HepG2 (cell line): ENCODE data around the gene ANKRD11. TPM values are rescaled to one million over a fixed set of nuclear protein-coding genes. Genes with fewer than 3 reads are reported as not detected.

ENCODE experiments used
- AGO1 ChIP-seq: fragments of 200-400 bp; formaldehyde crosslinking; IDR thresholded peaks from 2 replicates; pipeline ENCODE4 v1.6.1; 2017; ENCODE audit warnings: mild to moderate bottlenecking, low read depth, low read length, moderate library complexity; ENCODE audit not compliant: poor library complexity, severe bottlenecking
- ARID5B ChIP-seq: IDR thresholded peaks from 2 replicates; pipeline ENCODE4 v1.4.0; 2020; ENCODE audit warnings: mild to moderate bottlenecking, missing genetic modification reagents
- CAMTA2 ChIP-seq: sonication (generic); formaldehyde crosslinking; IDR thresholded peaks from 2 replicates; pipeline ENCODE4 v1.4.0; 2020; ENCODE audit warnings: mild to moderate bottlenecking, missing genetic modification reagents, borderline replicate concordance
- FOSL1 ChIP-seq: sonication (generic); formaldehyde crosslinking; IDR thresholded peaks from 2 replicates; pipeline ENCODE4 v1.9.0; 2021; ENCODE audit warnings: missing genetic modification reagents, borderline replicate concordance
- GABPA ChIP-seq, 2 experiments: IDR thresholded peaks; 2 replicates each; pipeline ENCODE4 v1.6.1; 2011 to 2016; ENCODE audit warnings: low read depth in 2 of 2, low read length in 1 of 2, missing biosample characterization in 1 of 2, missing genetic modification characterization in 1 of 2
- HNF4A ChIP-seq: sonication (generic); formaldehyde crosslinking; IDR thresholded peaks from 2 replicates; pipeline ENCODE4 v1.4.0; 2020; ENCODE audit warnings: missing genetic modification reagents
- MAX ChIP-seq: IDR thresholded peaks from 2 replicates; pipeline ENCODE4 v1.6.1; 2012; ENCODE audit warnings: inconsistent platforms
- MXI1 ChIP-seq: IDR thresholded peaks from 3 replicates; pipeline ENCODE4 v1.6.1; 2012; ENCODE audit warnings: low read depth, low read length, inconsistent platforms, borderline replicate concordance
- POGZ ChIP-seq: sonication (generic); formaldehyde crosslinking; IDR thresholded peaks from 2 replicates; pipeline ENCODE4 v1.4.0; 2020; ENCODE audit warnings: mild to moderate bottlenecking, missing genetic modification reagents
- POLR2G ChIP-seq: fragments of 200-400 bp; formaldehyde crosslinking; IDR thresholded peaks from 2 replicates; pipeline ENCODE4 v1.6.1; 2018; ENCODE audit warnings: mild to moderate bottlenecking, low read depth, low read length, moderate library complexity
- SP4 ChIP-seq: sonication (generic); formaldehyde crosslinking; IDR thresholded peaks from 2 replicates; pipeline ENCODE4 v1.8.1; 2023; ENCODE audit warnings: mild to moderate bottlenecking, missing genetic modification reagents
- TRAFD1 ChIP-seq: sonication (generic); formaldehyde crosslinking; IDR thresholded peaks from 2 replicates; pipeline ENCODE4 v1.5.1; 2020; ENCODE audit warnings: missing genetic modification reagents, mild to moderate bottlenecking, borderline replicate concordance
- ZBTB21 ChIP-seq: sonication (generic); formaldehyde crosslinking; IDR thresholded peaks from 2 replicates; pipeline ENCODE4 v1.4.0; 2020; ENCODE audit warnings: missing genetic modification reagents
- ZNF282 ChIP-seq: fragments of 450-650 bp; IDR thresholded peaks from 2 replicates; pipeline ENCODE4 v1.6.1; 2018; ENCODE audit not compliant: partially characterized antibody
- ZNF569 ChIP-seq: sonication (generic); formaldehyde crosslinking; IDR thresholded peaks from 2 replicates; pipeline ENCODE4 v1.5.0; 2020; ENCODE audit warnings: mild to moderate bottlenecking, missing genetic modification reagents, moderate library complexity, borderline replicate concordance
- ZNF615 ChIP-seq: sonication (generic); formaldehyde crosslinking; IDR thresholded peaks from 2 replicates; pipeline ENCODE4 v1.5.0; 2020; ENCODE audit warnings: mild to moderate bottlenecking, missing genetic modification reagents, borderline replicate concordance
- ZNF678 ChIP-seq: sonication (generic); formaldehyde crosslinking; IDR thresholded peaks from 2 replicates; pipeline ENCODE4 v1.4.0; 2020; ENCODE audit warnings: mild to moderate bottlenecking, missing genetic modification reagents
- ZNF703 ChIP-seq: sonication (generic); formaldehyde crosslinking; IDR thresholded peaks from 2 replicates; pipeline ENCODE4 v1.5.1; 2020; ENCODE audit warnings: missing genetic modification reagents, mild to moderate bottlenecking, moderate library complexity, borderline replicate concordance
- ZSCAN5A ChIP-seq: sonication (generic); formaldehyde crosslinking; IDR thresholded peaks from 2 replicates; pipeline ENCODE4 v1.8.0; 2022; ENCODE audit warnings: mild to moderate bottlenecking, missing genetic modification reagents, borderline replicate concordance
- polyA plus RNA-seq, 8 experiments: library from polyadenylated mRNA; depleted of rRNA in 3 of 8; stranded (reverse) in 7 of 8; unstranded in 1 of 8; fragments of >200 nt; fragmentation: Illumina TruSeq in 4 of 8; extraction: Trizol in 4 of 8; gene quantifications; 2 replicates each; pipeline versions ENCODE4 v1.2.1 to v1.2.3, GENCODE V29; 2011 to 2016; ENCODE audit warnings: low read depth in 4 of 8, missing spikeins in 1 of 8, mixed read lengths in 1 of 8; ENCODE audit not compliant: insufficient read depth in 1 of 8
- total RNA-seq, 5 experiments: library from RNA; depleted of rRNA; stranded (reverse); fragments of >200 nt; fragmentation: Illumina TruSeq; extraction: Trizol; gene quantifications; 2 replicates each; pipeline ENCODE4 v1.2.3, GENCODE V29; 2016; ENCODE audit warnings: low read depth in 1 of 5
- TF ChIP-seq, protein P1 (sequence below): sonication (generic); formaldehyde crosslinking; IDR thresholded peaks from 2 replicates; pipeline ENCODE4 v1.4.0; 2020; ENCODE audit warnings: low read depth, mild to moderate bottlenecking, missing genetic modification reagents

ANKRD11 gene
- total and polyA plus RNA-seq, 2 of the 13 experiments (the other 11 are each of a cell fraction or from before 2014, with no cell fraction given): 21.4 to 38.4 TPM

GRCh38 chr16:89490439-89491237 is at the start of gene ANKRD11 (continued):
- TF ChIP-seq TRAFD1 (CRISPR knock-in tag): 0 out of 2 replicates have a peak, but pooled peaks have one; percentile 5
- no peak for TF ChIP-seq ZNF703 (CRISPR knock-in tag)
- no peak; the same call in 1 of the 2 replicates for TF ChIP-seq GABPA (IDR thresholded peaks at IDR 0.05; ENCODE audit: low read depth, low read length)
- peak; percentile 70 for TF ChIP-seq GABPA (CRISPR knock-in tag; IDR thresholded peaks at IDR 0.05; ENCODE audit: low read depth)
- TF ChIP-seq HNF4A (CRISPR knock-in tag): no peak
- TF ChIP-seq ZNF282: no peak
- peak; percentile 86 for TF ChIP-seq POLR2G
- peak; percentile 81 for TF ChIP-seq SP4 (CRISPR knock-in tag)
- peak; percentile 79 for TF ChIP-seq AGO1
- TF ChIP-seq ZNF678 (CRISPR knock-in tag): no peak; the same call in 1 of the 2 replicates
- peak; percentile 77; the same call in 1 of the 2 replicates for TF ChIP-seq POGZ (CRISPR knock-in tag)
- no peak for TF ChIP-seq ZSCAN5A (CRISPR knock-in tag)
- peak; percentile 74 for TF ChIP-seq MAX
- TF ChIP-seq, protein P1, sequence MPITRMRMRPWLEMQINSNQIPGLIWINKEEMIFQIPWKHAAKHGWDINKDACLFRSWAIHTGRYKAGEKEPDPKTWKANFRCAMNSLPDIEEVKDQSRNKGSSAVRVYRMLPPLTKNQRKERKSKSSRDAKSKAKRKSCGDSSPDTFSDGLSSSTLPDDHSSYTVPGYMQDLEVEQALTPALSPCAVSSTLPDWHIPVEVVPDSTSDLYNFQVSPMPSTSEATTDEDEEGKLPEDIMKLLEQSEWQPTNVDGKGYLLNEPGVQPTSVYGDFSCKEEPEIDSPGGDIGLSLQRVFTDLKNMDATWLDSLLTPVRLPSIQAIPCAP (CRISPR knock-in tag): no peak
- peak; percentile 79; the same call in 2 of the 3 replicates for TF ChIP-seq MXI1
- peak; percentile 91; the same call in 1 of the 2 replicates for TF ChIP-seq CAMTA2 (CRISPR knock-in tag)
- TF ChIP-seq ARID5B: no peak; the same call in 1 of the 2 replicates
- 0 out of 2 replicates have a peak, but pooled peaks have one; percentile 12 for TF ChIP-seq FOSL1 (CRISPR knock-in tag)
- TF ChIP-seq ZNF569 (CRISPR knock-in tag): no peak
- TF ChIP-seq ZBTB21 (CRISPR knock-in tag): no peak
- TF ChIP-seq ZNF615 (CRISPR knock-in tag): no peak
